ENCODE results near the gene SAMD4A. TPM values are rescaled to one million over a fixed set of nuclear protein-coding genes. Genes with fewer than 3 reads are reported as not detected.

SAMD4A gene
- total RNA-seq, 1 experiment from 2014 or later = 17.0 TPM

- in situ Hi-C loops (cut with HindIII; ENCODE audit: low sequenced_read_pairs) = no loop called here
- DNase-seq (ENCODE audit: low spot score) = no peak
Observed at GRCh38 chr14:54625112-54625511, 58.2 kb downstream of the SAMD4A start.

- in situ Hi-C loops (cut with HindIII; ENCODE audit: low sequenced_read_pairs) = no loop called here
- no peak for DNase-seq (ENCODE audit: low spot score)
Observed at GRCh38 chr14:54627219-54627539, 60.3 kb downstream of the SAMD4A start.

- DNase-seq (ENCODE audit: low spot score) = peak; percentile 10
- in situ Hi-C loops (cut with HindIII; ENCODE audit: low sequenced_read_pairs) = no loop called here
Observed at GRCh38 chr14:54627540-54628363, 60.8 kb downstream of the SAMD4A start.

DNA sequence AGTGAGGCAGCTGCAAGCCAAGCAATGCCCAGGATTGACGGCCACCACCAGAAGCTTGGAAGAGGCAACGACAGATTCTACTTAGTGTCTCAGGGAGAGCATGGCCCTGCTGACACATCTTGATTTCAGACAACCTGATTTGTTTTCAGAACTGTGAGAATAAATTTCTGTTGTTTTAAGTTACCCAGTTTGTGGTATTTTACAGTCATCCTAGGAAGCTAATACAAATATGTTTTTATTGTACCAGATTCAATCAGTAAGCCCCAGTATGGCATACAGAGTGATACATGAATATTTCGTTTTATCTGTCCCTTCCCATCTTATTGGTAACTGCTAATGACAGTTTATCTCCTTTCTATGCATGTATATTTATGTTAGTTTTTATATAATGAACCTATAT is 62.3 kb downstream of the SAMD4A start:
- in situ Hi-C loops (cut with HindIII; ENCODE audit: low sequenced_read_pairs) = no loop called here

DNA sequence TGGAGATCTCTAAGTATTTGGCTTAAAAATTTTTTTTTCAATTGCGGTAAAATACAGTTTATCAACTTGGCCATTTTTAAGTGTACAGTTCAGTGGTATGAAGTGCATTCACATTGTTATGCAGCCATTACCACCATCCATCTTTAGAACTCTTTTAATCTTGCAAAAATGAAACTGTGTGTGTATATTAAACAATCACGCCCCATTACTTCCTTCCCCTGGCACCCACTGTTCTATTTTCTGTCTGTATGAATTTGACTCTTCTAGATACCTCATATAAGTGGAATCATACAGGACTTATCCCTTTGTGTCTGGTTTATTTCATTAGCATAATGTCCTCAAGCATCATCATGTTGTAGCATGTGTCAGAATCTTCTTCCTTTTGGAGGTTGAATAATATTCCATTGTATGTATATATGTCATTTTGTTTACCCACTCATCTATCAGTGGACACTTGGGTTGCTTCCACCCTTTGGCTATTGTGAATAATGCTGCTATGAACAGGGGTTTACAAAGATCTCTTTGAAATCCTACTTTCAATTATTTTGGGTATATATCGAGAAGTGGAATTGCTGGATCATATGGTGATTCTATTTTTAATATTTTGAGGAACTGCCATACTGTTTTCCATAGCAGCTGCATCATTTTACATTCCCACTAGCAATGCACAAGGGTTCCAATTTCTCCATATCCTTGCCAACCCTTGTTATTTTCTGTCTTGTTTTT is 62.9 kb downstream of the SAMD4A start:
- DNase-seq (ENCODE audit: low spot score) = no peak
- in situ Hi-C loops (cut with HindIII; ENCODE audit: low sequenced_read_pairs) = no loop called here

More for the DNA sequence above, 62.3 kb downstream of the SAMD4A start:
- DNase-seq (ENCODE audit: low spot score) = no peak

- in situ Hi-C loops (cut with HindIII; ENCODE audit: low sequenced_read_pairs) = no loop called here
- no peak for DNase-seq (ENCODE audit: low spot score)
Observed at GRCh38 chr14:54631016-54631415, 64.1 kb downstream of the SAMD4A start.

DNA sequence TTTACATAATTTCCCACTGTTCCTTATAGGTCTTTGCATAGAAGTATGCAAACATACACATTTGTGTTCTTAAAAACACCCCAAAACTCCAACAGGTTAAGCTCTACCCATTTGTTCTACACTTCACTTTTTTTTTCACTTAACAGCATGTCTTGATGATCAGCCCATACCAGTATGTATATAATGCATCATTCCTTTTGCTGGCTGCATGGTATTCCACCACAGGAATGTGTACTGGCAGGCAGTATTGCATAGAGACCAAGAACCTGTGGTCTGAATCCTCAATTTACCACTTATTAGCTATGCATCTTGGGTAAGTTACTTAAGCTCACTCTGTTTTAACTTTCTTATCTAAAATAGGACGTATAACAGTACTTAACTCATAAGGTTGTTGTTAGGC is 65.5 kb downstream of the SAMD4A start:
- no peak for DNase-seq (ENCODE audit: low spot score)
- in situ Hi-C loops (cut with HindIII; ENCODE audit: low sequenced_read_pairs) = no loop called here

GRCh38 chr14:54633076-54633475 is 66.1 kb downstream of the SAMD4A start:
- in situ Hi-C loops (cut with HindIII; ENCODE audit: low sequenced_read_pairs) = no loop called here
- DNase-seq (ENCODE audit: low spot score) = no peak

DNA sequence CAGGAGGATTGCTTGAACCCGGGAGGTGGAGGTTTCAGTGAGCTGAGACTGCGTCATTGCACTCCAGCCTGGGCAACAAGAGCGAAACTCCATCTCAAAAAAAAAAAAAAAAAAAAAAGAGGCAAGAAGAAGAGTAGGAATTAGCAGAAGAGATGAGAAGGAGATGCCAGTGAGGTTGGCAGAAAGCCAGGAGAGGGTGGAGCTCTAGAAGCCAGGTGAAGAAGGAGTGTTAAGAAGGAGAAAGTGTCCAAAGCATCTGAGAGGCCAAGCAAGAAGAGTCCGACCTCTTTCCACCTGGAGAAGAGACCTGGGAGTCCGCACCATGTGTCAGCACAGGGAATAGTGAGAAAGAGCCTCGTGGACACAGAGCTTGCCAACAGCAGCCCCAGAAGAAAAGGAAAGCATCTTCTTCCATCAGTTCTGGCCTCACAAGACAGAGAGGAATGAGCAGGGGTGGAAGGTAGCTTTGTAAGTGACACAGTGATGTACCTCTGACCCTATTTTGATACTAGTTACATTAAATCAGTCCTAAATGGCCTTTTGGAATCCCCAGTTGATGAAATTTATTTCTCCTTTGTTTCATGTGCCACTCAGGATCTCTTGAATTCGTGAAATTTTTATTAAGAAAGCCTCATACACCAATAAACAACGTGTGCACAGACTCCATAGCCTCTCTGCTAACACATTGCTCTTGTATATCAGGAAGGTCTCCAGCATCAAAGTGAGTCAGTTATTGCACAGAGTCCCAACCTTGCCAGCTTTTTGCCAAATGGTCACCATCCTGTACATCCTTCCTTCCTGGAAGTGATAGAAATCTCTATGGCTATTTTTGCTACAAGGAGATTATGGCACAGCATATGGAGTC is 70.6 kb downstream of the SAMD4A start:
- in situ Hi-C loops (cut with HindIII; ENCODE audit: low sequenced_read_pairs) = no loop called here
- DNase-seq (ENCODE audit: low spot score) = no peak

- in situ Hi-C loops (cut with HindIII; ENCODE audit: low sequenced_read_pairs) = no loop called here
- DNase-seq (ENCODE audit: low spot score) = no peak
Observed at GRCh38 chr14:54638135-54638446, 71.2 kb downstream of the SAMD4A start.

GRCh38 chr14:54639611-54640010 is 72.7 kb downstream of the SAMD4A start:
- in situ Hi-C loops (cut with HindIII; ENCODE audit: low sequenced_read_pairs) = no loop called here
- DNase-seq (ENCODE audit: low spot score) = no peak

GRCh38 chr14:54640506-54640905 is 73.6 kb downstream of the SAMD4A start:
- in situ Hi-C loops (cut with HindIII; ENCODE audit: low sequenced_read_pairs) = no loop called here
- DNase-seq (ENCODE audit: low spot score) = no peak

DNA sequence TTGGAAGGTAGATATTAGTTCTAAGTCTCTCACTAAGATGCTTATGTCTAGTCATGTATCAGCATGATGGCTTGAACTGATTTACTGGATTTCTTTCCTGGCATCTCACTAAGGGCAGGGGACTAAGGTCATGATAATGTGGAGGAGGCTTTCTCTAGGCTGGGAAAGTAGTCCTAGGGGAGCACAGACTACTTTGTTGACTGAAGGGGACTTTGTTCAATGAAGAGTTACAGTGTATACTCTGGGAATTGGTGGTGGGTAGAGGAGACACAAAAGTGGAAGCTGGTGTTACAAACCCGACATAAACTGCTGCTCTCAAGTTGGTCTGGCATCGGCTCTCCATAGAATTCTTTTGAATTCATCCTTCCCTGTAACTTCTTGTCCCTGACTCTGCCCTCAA is 75.2 kb downstream of the SAMD4A start:
- DNase-seq (ENCODE audit: low spot score) = no peak
- in situ Hi-C loops (cut with HindIII; ENCODE audit: low sequenced_read_pairs) = no loop called here

DNA sequence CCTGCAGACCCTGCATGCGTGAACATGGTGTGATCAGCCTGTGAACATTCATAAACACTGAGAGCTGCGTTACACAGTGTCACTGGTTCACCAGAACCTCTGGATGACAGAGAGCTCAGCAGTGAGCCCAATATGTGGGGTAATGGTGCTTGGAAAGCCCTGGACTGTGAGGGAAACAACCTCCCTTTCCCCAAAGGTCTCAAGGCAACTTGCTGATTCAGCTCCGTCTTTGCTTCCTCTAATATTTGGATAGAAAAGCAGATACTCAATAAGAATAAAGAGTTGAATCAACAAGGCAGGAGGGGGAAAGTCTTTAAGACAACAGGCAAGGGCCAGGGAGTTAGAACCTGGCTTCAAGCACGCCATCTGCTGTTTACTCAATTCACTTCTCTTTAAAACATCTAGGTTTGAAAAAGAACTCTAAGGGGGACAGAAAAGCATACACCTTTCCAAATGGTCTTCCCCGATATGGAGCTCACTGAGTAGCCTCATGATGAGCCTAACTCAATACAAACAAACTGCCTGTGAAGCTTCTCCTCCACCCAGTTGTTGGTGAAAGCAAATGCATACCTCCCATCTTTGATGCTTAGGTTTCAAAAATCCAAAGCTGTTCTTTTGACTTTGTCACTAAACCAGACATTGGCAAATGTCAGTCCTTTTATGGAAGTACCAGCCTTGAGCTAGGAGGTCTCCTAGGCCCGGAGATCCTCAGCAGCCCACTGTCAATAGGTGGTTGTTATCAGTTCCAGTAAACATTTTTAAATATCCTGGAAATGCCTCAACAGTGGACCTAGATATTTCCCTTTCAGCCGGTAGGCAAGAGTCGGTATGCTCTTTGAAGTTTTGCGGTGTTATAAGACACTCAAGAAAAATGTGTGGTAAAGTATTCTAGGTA is 76.1 kb downstream of the SAMD4A start:
- in situ Hi-C loops (cut with HindIII; ENCODE audit: low sequenced_read_pairs) = no loop called here
- peak; percentile 35 for DNase-seq (ENCODE audit: low spot score)

DNA sequence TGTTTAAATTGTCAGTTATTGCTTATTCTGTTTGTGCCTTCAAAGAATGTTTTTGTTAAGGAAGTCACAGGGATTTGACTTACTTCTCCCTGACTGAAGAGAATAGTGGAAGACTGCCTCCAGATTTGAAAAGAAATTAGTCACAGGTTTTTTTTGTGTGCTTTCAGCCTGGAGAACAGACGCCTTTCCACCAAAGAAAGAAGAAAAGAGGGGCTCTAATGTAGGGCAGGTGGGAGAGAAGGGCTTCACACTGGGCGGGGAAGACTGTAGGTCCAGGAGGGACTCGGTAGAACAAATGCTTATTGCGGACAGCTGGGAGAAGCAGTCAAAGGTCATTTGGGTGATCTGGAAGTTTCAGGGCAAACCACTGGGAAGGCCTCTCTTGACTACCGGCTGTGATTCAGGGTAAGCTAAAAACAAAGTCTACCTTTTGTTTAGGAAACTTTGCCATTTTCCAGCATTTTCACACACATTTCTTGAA is 76.8 kb downstream of the SAMD4A start:
- in situ Hi-C loops (cut with HindIII; ENCODE audit: low sequenced_read_pairs) = no loop called here
- no peak for DNase-seq (ENCODE audit: low spot score)

- in situ Hi-C loops (cut with HindIII; ENCODE audit: low sequenced_read_pairs) = no loop called here
- no peak for DNase-seq (ENCODE audit: low spot score)
Observed at GRCh38 chr14:54645639-54646038, 78.7 kb downstream of the SAMD4A start.

DNA sequence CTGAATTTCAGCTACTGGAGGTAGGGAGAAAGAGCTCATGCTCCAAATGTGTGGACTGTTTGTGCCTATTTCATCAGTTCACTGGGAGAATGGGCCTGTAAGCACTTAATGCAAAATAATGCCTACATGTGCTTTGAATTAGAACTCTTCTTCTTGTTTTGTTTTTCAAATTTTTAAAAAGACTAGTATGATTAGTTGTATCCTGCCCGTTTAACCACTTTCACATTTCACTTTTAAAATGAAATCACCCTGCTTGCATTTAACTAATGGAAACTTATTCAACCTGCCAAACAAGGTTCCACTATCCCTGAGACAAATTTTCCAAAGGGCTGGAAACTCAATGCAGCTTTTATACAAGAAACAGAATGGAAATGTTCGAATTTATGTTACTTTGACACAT is 79.7 kb downstream of the SAMD4A start:
- in situ Hi-C loops (cut with HindIII; ENCODE audit: low sequenced_read_pairs) = no loop called here
- DNase-seq (ENCODE audit: low spot score) = no peak

- in situ Hi-C loops (cut with HindIII; ENCODE audit: low sequenced_read_pairs) = no loop called here
- DNase-seq (ENCODE audit: low spot score) = no peak
Observed at GRCh38 chr14:54647378-54647777, 80.5 kb downstream of the SAMD4A start.

DNA sequence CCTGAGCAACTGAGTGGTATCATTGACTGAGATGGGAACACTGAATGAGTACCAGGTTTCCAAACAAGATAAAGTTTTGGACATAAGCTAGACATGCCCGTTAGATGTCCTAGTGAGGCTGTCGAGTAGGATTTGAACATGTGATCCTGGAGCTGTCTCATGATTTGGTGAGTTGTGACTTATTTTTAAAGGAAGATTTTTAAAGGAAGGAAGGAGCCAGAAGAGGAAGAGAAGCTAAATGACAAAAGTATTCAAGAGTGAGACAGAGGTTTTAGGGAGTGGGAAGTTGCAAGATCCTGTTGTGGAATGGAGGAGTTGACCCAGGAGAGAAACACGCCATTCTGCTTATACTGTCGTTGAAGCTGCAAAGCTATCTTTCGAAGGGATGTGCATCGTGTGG is 82.1 kb downstream of the SAMD4A start:
- in situ Hi-C loops (cut with HindIII; ENCODE audit: low sequenced_read_pairs) = no loop called here

More for the DNA sequence above, 82.1 kb downstream of the SAMD4A start:
- DNase-seq (ENCODE audit: low spot score) = no peak

Data from G401 (cell line).